K562 (cell line): ENCODE measurements around the gene ABCA3. TPM values are rescaled to one million over a fixed set of nuclear protein-coding genes. Genes with fewer than 3 reads are reported as not detected.

Experiments used
- BACH1 ChIP-seq: fragments of 200-800 bp; sonication (Bioruptor generic); IDR thresholded peaks from 2 replicates; pipeline ENCODE4 v1.6.1; 2016; ENCODE audit warnings: missing genetic modification characterization, missing compliant biosample characterization
- BCOR ChIP-seq: fragments of 450-650 bp; IDR thresholded peaks from 2 replicates; pipeline ENCODE4 v1.6.1; 2016
- CC2D1A ChIP-seq: fragments of 450-650 bp; IDR thresholded peaks from 2 replicates; pipeline ENCODE4 v1.6.1; 2017; ENCODE audit warnings: mild to moderate bottlenecking
- CREB3L1 ChIP-seq: fragments of 450-650 bp; IDR thresholded peaks from 2 replicates; pipeline ENCODE4 v1.6.1; 2014; ENCODE audit warnings: low read depth, mild to moderate bottlenecking, moderate library complexity, borderline replicate concordance
- ELF4 ChIP-seq: fragments of 450-650 bp; formaldehyde crosslinking; IDR thresholded peaks from 2 replicates; pipeline ENCODE4 v1.4.0; 2022; ENCODE audit warnings: missing genetic modification characterization
- EZH2 ChIP-seq: IDR thresholded peaks from 2 replicates; pipeline ENCODE4 v1.6.1; 2012; ENCODE audit warnings: low read depth, mild to moderate bottlenecking, inconsistent platforms, low read length, borderline replicate concordance
- FOXA1 ChIP-seq: fragments of 450-650 bp; IDR thresholded peaks from 2 replicates; pipeline ENCODE4 v1.6.1; 2016; ENCODE audit warnings: mild to moderate bottlenecking, borderline replicate concordance
- HIVEP1 ChIP-seq: fragments of 250-450 bp; sonication (Bioruptor Pico); IDR thresholded peaks from 2 replicates; pipeline ENCODE4 v1.4.0; 2020; ENCODE audit warnings: mild to moderate bottlenecking
- IRF9 ChIP-seq: fragments of 450-650 bp; IDR thresholded peaks from 2 replicates; pipeline ENCODE4 v1.6.1; 2016; ENCODE audit warnings: missing biosample characterization, missing genetic modification characterization
- NR3C1 ChIP-seq: sonication (generic); formaldehyde crosslinking; IDR thresholded peaks from 2 replicates; pipeline ENCODE4 v1.8.1; 2022; ENCODE audit warnings: missing genetic modification reagents
- NR4A1 ChIP-seq, 2 experiments: fragments of 250-450 bp in 1 of 2; fragments of 450-650 bp in 1 of 2; sonication (Bioruptor Pico) in 1 of 2; IDR thresholded peaks; 2 replicates each; pipeline versions ENCODE4 v1.4.0 to v1.6.1; 2016 to 2020; ENCODE audit warnings: mild to moderate bottlenecking in 2 of 2, missing compliant biosample characterization in 1 of 2, missing genetic modification characterization in 1 of 2, moderate library complexity in 1 of 2
- RBM17 ChIP-seq: fragments of 200-400 bp; formaldehyde crosslinking; IDR thresholded peaks from 2 replicates; pipeline ENCODE4 v1.6.1; 2017; ENCODE audit warnings: low read depth, mild to moderate bottlenecking, low read length, borderline replicate concordance
- RNF2 ChIP-seq: sonication (generic); IDR thresholded peaks from 2 replicates; pipeline ENCODE4 v1.6.1; 2016
- TCF7L2 ChIP-seq: fragments of 150-350 bp; IDR thresholded peaks from 2 replicates; pipeline ENCODE4 v1.6.1; 2016; ENCODE audit warnings: low read depth, mild to moderate bottlenecking, low read length, moderate library complexity
- THRB ChIP-seq: fragments of 450-650 bp; formaldehyde crosslinking; conservative IDR thresholded peaks from 2 replicates; pipeline ENCODE4 v1.4.0; 2022; ENCODE audit warnings: mild to moderate bottlenecking, missing genetic modification characterization
- ZNF197 ChIP-seq: fragments of 200-800 bp; sonication (Bioruptor generic); IDR thresholded peaks from 2 replicates; pipeline ENCODE4 v1.6.1; 2016; ENCODE audit warnings: low read depth, missing genetic modification characterization, missing compliant biosample characterization
- ZNF23 ChIP-seq: fragments of 250-450 bp; sonication (Bioruptor Pico); IDR thresholded peaks from 2 replicates; pipeline ENCODE4 v1.4.0; 2020; ENCODE audit warnings: mild to moderate bottlenecking
- ZNF507 ChIP-seq: conservative IDR thresholded peaks from 2 replicates; pipeline ENCODE4 v1.6.1; 2017; ENCODE audit warnings: missing genetic modification characterization, missing compliant biosample characterization
- polyA plus RNA-seq, 8 experiments: library from polyadenylated mRNA; depleted of rRNA in 4 of 8; stranded (reverse) in 5 of 8; unstranded in 3 of 8; fragments of >200 nt; fragmentation: Nextera tagmentation in 2 of 8; fragmentation: Illumina TruSeq in 1 of 8; extraction: Ambion mirVana in 2 of 8; extraction: Trizol in 1 of 8; gene quantifications; 2 replicates each; pipeline versions ENCODE4 v1.2.1 to v1.2.3, GENCODE V29; 2011 to 2014; ENCODE audit warnings: inconsistent platforms in 1 of 8, missing spikeins in 1 of 8
- total RNA-seq, 7 experiments: library from RNA; depleted of rRNA in 6 of 7; stranded (reverse); fragments of >200 nt in 6 of 7; fragmentation: Illumina TruSeq in 2 of 7; extraction: Trizol in 2 of 7; gene quantifications; 2 replicates each; pipeline versions ENCODE4 v1.2.1 to v1.2.3, GENCODE V29; 2011 to 2021; ENCODE audit warnings: low replicate concordance in 1 of 7
- TF ChIP-seq, protein P1 (sequence below), 2 experiments: fragments of 150-350 bp in 1 of 2; IDR thresholded peaks; 2 replicates each; pipeline ENCODE4 v1.6.1; 2012 to 2016; ENCODE audit warnings: low read depth in 2 of 2, low read length in 2 of 2, mild to moderate bottlenecking in 1 of 2, moderate library complexity in 1 of 2
- TF ChIP-seq, protein P2 (sequence below): fragments of 450-650 bp; IDR thresholded peaks from 2 replicates; pipeline ENCODE4 v1.6.1; 2016; ENCODE audit warnings: low read depth, mild to moderate bottlenecking, moderate library complexity

ABCA3 gene
- total and polyA plus RNA-seq, 9 of the 15 experiments (the other 6 are each of a cell fraction or from before 2014, with no cell fraction given), result 0.66 to 23.7 (median 6.9) TPM

GRCh38 chr16:2267913-2268666, 72.4 kb downstream of the ABCA3 start, which contains the start of gene RNPS1 (continued):
- TF ChIP-seq, protein P1, sequence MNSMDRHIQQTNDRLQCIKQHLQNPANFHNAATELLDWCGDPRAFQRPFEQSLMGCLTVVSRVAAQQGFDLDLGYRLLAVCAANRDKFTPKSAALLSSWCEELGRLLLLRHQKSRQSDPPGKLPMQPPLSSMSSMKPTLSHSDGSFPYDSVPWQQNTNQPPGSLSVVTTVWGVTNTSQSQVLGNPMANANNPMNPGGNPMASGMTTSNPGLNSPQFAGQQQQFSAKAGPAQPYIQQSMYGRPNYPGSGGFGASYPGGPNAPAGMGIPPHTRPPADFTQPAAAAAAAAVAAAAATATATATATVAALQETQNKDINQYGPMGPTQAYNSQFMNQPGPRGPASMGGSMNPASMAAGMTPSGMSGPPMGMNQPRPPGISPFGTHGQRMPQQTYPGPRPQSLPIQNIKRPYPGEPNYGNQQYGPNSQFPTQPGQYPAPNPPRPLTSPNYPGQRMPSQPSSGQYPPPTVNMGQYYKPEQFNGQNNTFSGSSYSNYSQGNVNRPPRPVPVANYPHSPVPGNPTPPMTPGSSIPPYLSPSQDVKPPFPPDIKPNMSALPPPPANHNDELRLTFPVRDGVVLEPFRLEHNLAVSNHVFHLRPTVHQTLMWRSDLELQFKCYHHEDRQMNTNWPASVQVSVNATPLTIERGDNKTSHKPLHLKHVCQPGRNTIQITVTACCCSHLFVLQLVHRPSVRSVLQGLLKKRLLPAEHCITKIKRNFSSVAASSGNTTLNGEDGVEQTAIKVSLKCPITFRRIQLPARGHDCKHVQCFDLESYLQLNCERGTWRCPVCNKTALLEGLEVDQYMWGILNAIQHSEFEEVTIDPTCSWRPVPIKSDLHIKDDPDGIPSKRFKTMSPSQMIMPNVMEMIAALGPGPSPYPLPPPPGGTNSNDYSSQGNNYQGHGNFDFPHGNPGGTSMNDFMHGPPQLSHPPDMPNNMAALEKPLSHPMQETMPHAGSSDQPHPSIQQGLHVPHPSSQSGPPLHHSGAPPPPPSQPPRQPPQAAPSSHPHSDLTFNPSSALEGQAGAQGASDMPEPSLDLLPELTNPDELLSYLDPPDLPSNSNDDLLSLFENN (IDR thresholded peaks at IDR 0.05; ENCODE audit: low read depth in 2 of 2, low read length in 2 of 2), result peak in 1 of 2 experiments; percentile 75; a peak in 2 of 4 replicates
- TF ChIP-seq ZNF23, result no peak
- peak; percentile 62; the same call in 1 of the 2 replicates for TF ChIP-seq RNF2
- peak; percentile 85 for TF ChIP-seq CREB3L1
- no peak for TF ChIP-seq EZH2
- TF ChIP-seq CC2D1A, result 0 out of 2 replicates have a peak, but pooled peaks have one; percentile 59
- no peak for TF ChIP-seq BACH1 (tag)
- no peak for TF ChIP-seq TCF7L2
- TF ChIP-seq BCOR, result peak; percentile 39; the same call in 1 of the 2 replicates
- TF ChIP-seq, protein P2, sequence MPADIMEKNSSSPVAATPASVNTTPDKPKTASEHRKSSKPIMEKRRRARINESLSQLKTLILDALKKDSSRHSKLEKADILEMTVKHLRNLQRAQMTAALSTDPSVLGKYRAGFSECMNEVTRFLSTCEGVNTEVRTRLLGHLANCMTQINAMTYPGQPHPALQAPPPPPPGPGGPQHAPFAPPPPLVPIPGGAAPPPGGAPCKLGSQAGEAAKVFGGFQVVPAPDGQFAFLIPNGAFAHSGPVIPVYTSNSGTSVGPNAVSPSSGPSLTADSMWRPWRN, result no peak
- TF ChIP-seq HIVEP1 (CRISPR knock-in tag), result no peak
- TF ChIP-seq ELF4 (CRISPR knock-in tag), result peak; percentile 61; the same call in 1 of the 2 replicates
- 0 out of 2 replicates have a peak, but pooled peaks have one; percentile 25 for TF ChIP-seq IRF9 (tag)
- no peak for TF ChIP-seq RBM17
- no peak for TF ChIP-seq ZNF197 (CRISPR knock-in tag)
- peak; percentile 90; the same call in 1 of the 2 replicates for TF ChIP-seq NR3C1
- peak; percentile 16; the same call in 1 of the 2 replicates for TF ChIP-seq THRB (CRISPR knock-in tag)
- TF ChIP-seq ZNF507 (tag), result no peak
- no peak for TF ChIP-seq FOXA1
- TF ChIP-seq NR4A1 (CRISPR knock-in tag; IDR thresholded peaks at IDR 0.05), result no peak
- 0 out of 2 replicates have a peak, but pooled peaks have one; percentile 52 for TF ChIP-seq NR4A1 (tag; IDR thresholded peaks at IDR 0.05)
